GM18526 (cell line): Measurements from ENCODE around the gene NEBL.

ENCODE experiments used
- POLR2A ChIP-seq: IDR thresholded peaks from 3 replicates; pipeline ENCODE4 v1.6.1; 2011; ENCODE audit not compliant: insufficient read length; ENCODE audit errors: extremely low read depth

Gene NEBL

DNA sequence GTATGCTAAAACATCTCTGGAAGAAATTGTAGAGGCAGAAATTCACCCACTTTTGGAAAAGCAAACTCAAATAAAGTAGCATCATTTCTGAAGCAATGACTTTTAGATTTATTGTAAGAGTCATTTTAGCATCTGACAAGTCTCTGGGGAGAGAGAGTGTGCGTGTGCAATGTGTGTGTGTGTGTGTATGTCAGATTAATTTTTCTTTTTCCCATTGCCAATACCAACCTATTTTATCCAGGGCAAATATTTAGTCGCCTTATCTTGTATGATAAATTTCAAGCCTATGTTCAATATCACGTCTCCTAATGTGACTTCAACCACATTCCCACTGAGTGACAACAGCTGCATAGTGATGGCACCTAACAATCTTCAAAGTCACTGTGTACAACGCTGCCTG lies 101.7 kb downstream of the NEBL start:
- no peak for TF ChIP-seq POLR2A

DNA sequence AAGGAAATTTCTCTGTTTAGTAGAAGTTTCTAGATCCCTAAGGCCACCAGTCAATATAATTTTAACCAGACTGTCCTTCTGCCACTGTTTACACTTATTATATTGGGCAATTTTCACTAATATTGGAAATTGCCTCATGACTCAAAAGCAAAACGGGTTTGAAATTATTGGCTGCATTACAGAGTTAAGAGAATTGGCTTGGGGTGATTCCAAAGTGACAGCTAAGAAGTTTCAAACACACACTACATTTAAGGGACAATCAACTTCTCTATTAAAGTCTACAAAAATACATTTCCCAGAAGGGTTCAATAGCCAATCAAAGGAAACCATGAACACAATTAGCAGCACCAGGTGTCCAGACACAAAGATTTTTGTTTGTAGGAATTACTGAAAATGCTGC lies 111.9 kb downstream of the NEBL start:
- TF ChIP-seq POLR2A = no peak

DNA sequence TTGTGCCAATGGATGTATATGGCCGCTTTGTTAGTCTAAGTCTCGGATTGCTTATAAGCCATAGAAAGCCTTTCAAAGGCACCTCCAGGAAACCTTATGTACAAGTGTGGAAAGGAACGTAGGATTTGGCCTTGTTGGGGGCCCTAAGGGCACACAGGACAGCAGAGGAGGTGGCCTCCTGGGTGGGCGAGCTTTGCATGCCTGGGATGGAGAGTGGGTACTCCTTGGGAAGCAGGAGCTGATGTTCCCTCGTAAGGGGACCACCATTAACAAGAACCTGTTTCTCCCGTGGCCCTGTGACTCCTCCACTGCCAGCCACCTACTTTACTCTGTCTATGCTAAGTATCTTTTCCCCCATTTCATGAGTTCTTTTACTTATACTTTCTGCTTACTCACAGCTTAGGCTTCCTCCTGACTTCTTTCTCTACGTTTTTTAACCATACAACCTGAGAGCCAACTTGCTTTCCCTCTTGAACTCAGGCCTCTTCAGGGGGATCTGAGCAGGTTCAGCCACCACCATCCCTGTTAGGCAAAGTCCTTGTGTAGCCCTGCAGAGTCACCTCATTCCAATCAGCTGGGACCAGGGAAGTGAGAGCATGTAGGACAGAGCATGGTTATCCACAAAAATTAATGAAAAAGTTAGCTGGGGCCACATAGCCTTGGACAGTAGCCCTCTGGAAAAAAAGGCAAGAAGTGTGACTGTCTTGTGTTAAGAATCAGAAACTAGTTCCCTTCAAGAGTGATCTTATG lies 118.9 kb downstream of the NEBL start:
- TF ChIP-seq POLR2A = no peak

DNA sequence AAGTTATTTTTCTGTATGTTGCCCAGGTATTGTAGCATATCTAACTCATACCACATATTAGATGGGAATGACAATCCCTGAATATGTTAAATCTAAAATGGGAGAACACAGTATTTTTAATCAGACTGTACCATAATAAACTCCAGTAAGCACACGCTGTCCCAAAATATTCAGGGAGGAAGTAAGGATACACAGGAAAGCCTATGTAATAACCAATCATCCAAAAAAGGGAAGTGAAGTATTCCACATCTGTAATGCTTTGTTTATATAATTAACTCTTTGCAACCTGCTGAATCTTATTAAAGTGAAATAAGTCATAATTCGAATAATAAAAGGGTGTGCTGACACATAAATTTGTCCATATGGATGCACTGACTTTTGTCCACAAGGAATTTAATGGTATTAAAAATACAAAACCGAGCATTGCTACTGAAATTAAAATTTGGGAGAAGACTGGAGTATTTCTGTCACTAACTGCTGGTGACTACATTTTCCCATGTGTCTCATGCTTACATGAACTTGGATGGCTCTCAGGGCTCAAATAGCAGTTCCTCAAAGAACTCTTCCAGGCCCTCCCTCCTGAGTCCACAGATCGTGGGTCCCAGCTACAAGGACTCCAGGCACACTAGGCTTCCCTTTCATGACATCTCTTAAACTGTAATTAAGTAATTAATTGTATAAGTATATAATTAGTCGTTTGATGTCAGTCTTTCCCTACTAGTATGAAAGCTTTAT lies 120.6 kb downstream of the NEBL start:
- TF ChIP-seq POLR2A = no peak

DNA sequence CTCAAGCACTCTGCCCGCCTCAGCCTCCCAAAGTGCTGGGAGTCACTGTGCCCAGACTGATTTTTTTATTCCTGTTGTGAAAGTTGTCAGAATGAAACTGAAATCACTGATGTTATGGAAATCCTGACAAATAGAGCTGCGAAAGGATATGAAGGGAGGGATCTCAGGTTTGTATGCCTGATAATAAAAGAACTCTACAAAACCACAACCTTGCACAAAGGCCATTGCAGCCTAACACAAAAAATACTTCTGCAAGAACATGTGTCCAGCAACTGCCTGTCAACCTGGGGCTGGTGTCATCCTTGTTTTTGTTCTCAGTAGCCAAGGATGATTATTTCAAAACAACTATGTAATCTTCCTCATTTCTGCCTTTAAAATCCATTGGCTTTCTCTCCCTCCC lies 126.1 kb downstream of the NEBL start:
- TF ChIP-seq POLR2A = no peak

DNA sequence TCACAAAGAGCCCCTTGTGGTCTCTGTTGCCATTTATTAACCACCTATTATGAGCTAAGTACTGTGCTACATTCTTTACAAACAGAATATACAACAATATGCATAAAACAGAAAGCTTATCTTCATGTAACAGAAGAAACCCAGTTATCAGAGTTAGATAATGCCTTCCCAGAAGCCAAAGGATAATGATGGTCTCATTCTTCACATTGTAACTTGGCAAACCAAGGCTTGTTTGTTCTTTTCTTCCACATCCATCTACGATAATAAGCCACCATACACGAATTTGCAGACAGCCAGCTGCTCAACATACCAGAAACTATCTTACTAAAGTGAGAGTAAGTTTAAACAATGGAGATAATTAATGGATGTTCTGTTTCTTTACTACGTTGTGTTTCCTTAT lies 127.6 kb downstream of the NEBL start:
- TF ChIP-seq POLR2A = no peak

DNA sequence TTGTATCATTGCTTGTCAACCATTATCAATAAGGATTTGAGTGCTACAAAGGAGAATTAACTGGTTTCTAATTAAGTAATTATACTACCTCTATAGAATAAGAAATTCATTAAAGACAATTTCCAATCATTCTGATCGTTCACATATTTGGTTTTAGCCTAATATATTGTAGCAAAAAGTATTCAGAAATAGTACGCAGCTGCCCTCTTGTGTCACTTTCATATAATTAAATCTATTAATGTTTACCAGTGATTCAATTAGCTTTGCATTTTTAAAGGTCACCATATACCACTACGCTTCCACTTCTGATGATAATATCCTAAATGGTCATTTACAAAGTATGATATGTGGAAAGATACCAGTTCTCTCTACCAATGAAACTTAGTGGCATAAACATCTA lies 128.3 kb downstream of the NEBL start:
- no peak for TF ChIP-seq POLR2A

DNA sequence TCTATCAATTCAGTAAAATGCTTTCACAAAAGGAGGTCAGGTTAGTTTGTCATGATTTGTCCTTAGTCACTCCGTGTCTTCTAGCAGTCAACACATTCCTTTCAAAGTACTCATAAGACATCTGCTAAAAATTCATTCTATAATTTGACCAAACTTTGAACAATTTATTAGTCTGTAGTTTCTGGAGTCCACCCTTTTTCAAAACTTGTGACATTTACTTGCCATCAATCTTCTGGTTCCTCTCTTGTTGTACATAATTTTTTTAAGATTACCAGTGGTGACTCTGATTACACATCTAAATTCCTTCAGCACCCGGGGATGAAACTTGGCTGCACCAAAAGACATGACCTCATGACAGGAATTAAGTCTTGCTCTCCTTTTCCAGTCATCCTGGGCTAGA lies 130.1 kb downstream of the NEBL start:
- no peak for TF ChIP-seq POLR2A

DNA sequence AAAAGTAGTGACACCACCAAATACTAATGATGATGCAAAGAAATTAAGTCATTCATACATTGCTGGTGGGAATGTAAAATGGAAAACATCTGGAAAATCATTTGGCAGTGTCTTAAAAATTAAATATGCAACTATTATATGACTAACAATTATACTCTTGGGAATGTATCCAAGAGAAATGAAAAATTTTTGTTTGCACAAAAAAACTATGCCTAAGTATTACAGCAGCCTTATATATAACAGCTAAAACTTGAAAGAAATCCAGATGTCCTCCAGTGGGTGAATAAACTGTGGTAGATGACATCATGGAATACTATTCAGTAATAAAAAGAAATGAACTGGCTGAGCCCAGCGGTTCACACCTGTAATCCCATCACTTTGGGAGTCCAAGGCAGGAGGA lies 132.0 kb downstream of the NEBL start:
- no peak for TF ChIP-seq POLR2A

DNA sequence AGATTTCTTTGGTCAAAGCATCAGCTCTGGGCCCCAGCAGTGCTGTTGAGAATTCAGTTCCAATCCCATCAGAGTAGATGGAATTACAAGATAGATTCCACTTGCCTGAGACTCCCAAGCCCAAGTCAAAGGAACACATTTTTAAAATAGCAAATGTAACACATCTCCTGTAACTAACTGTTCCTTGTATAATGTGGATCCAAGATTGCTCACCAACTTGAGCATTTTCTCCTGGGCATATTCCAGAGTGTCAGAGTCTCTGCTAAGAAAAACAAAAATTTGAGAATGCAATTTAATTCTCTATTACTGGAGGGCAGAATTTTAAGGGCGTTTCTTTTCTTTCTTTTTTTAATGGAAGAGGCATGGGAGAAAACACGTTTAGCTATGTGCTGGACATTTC lies 136.7 kb downstream of the NEBL start:
- TF ChIP-seq POLR2A = no peak

DNA sequence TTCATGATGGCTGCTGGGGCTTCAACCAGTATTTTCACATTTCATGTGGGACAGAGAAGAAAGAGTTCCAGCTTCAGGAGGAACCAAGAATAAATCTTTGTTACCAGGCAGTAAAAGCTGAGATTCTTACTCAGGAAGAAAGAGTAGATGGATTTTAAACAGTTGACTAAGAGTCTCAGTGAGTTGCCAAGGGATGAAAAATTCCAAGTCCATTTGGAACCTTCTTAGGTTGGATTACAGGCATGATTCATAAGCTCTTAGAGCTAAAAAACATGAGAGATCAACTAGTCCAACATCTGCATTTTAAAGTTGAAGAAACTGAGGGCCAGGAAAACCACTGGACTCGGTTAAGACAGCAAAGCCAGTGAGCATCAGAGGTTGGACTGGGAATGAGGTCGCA lies 148.6 kb downstream of the NEBL start:
- no peak for TF ChIP-seq POLR2A

DNA sequence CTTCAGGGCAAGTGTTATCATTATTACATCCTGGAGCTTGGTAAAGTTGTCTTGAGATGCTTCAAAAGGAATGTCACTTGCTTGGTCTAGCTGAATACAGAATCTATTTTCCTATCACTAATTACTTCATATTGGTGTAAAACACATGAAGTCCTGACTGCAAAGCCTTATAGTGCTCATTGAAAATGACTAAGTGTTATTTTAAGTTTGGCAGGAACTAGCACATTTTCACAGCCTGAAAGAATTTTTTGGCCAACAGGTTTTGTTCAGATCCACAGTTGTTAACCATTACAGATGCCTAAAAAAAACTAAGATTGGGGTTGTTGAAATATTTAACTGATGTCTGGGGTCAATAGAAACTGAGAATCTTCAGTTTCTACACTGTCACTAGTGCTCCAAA lies 149.3 kb downstream of the NEBL start:
- TF ChIP-seq POLR2A = no peak

DNA sequence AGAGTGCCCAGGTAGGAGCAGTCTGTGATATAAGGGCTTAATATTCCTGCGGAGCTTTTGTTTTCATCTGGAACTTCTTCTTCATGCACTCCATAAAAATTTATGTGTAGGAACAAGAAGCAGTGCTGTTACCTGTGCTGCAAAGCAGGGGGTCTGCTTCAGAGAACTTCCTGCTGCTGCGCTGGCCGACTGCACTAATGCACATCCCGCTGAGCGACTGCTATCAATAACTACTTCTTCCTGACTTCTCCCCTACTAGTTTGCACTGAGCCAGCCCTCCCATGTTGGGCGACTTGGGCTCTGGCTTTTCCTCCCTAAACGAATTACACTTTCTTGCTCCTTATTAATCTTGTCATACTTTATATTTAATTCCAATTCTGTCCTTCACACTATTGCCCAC lies 150.3 kb downstream of the NEBL start:
- TF ChIP-seq POLR2A = no peak

DNA sequence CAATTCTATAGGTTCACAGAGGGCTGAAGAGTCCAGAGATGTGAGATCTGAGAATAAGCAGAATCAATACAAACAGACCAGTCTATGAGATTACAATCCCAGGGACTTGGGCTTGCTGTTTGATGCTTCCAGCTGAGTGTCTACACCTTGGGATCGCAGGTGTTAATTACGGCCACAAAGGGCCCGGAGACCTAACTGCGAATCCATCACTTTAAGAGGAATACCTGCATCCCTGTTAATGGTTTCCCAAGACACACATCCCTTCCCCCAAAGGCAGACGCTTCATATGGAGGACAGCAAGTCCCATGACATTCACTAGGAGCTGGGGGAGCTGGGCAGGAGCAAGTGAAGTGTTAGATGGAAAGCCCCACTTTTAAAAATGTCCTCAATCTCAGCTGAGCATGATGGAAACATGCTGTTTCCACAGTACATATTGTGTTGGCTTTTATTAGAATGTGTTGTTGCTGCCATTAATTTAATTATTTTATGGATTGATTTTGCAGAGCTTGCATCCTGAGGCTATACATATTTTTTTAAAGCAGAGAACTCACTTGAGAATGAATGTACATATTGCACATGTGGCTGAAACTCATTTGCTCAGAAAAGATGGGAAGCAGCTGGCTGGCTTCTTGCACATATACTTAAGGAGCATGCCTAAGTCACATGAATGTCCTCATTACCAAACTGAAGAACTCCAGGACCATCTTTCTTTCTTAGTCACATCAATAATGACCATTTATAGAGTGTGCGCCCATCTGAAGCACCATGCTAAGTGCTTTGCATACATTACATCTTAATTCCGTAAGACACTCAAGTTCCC lies 151.3 kb downstream of the NEBL start:
- no peak for TF ChIP-seq POLR2A

DNA sequence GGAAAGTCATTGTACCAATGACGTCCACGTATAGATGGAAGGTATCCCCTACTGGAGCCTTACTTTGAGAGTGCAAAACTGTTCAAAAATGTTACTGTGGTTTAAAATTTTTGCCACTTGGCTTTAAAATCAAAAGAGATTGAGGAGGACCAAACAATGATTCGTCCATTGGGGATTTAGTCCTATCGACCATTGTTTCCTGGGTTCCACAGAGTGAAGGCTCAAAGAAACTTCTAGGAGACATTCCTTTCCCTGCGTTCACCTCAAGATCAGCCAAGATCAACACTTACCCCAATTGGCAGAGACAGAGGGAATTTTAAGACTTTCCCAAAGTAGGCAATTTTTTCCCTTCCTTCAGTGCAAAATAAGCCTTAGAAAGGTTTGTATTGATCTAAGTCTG lies 152.3 kb downstream of the NEBL start:
- TF ChIP-seq POLR2A = no peak

DNA sequence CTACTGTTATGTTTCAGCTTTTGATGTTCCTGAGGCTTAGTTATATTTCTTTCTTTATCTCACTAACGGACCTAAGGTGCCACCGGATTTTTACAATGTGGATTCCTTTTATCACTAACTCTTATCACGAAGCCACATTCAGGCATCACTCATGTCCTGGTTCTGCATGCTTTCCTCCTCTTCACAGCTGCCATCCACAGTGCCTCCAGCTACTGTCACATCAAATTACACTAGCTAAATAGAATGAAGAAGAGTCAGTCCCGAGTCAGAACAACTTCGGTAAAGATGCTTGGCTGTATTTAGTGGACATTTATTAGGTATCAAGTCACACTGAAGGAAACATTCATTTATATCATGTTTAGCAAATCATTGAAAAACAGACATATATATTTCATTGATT lies 153.2 kb downstream of the NEBL start:
- TF ChIP-seq POLR2A = no peak

DNA sequence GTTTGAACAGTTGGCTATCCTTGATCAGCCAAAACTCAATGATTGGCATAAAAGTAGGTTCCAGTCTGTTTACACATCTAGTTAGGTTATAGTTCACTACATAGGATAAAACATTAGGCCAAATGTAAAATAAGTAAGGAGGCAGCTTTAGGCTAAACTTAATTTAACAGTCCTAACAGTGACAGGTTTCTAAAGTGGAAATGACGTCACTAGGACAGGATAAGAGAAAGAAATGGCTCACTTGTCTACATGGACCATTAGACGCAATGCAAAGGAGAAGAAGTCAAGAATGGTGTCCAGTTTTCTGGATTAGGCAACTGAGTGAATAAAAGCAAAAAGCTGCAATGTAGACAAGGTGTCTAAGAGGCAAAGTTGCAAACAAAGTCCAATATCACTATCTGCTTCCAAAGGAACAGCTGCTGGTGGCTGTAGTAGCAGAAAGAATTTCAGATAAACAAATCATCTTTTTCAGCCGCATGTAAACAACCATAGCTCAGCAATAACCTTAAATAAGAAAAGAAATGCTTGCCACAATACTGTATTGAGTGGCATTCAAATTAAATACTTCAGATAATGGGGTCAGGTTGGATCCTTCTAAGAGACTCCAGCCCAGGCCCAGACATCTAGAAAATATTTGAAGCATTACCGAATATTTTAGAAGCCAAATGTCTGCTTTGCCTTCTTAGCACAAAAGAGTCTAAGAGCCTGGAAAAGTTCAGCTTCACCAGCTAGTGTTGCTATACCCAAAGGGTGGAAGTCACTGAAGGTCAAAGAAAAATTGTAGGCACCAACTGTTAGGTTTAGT lies 154.2 kb downstream of the NEBL start:
- no peak for TF ChIP-seq POLR2A
